Nephron (organoid): ENCODE data around the gene TENT5A.

Experiments used
- H3K27ac Mint-ChIP-seq, 3 experiments: 2 replicates each; pipeline ENCODE4 v1.8.0; 2020; ENCODE audit warnings: mixed read lengths in 3 of 3, mild to moderate bottlenecking in 2 of 3, moderate library complexity in 1 of 3
- H3K27me3 Mint-ChIP-seq: 2 replicates; pipeline ENCODE4 v1.8.0; 2021; ENCODE audit warnings: low read depth, mild to moderate bottlenecking, moderate library complexity, mixed read lengths
- H3K36me3 Mint-ChIP-seq: 2 replicates; pipeline ENCODE4 v1.8.0; 2020; ENCODE audit warnings: low read depth, mixed read lengths
- H3K4me1 Mint-ChIP-seq: 2 replicates; pipeline ENCODE4 v1.8.0; 2020; ENCODE audit warnings: mixed read lengths
- H3K4me3 Mint-ChIP-seq, 3 experiments: 2 replicates each; pipeline ENCODE4 v1.8.0; 2020; ENCODE audit warnings: mild to moderate bottlenecking in 3 of 3, mixed read lengths in 3 of 3, moderate library complexity in 2 of 3
- H3K9me3 Mint-ChIP-seq: 2 replicates; pipeline ENCODE4 v1.8.0; 2020; ENCODE audit warnings: mixed read lengths
- CTCF ChIP-seq, 3 experiments: fragments of 200-600 bp; sonication (generic); IDR thresholded peaks; one replicate each; pipeline ENCODE4 v1.5.0; 2021; ENCODE audit warnings: antibody characterized with exemption in 3 of 3; ENCODE audit not compliant: unreplicated experiment in 3 of 3

The TENT5A gene

GRCh38 chr6:81731814-81732213 lies 20.7 kb downstream of the TENT5A start:
- Mint-ChIP-seq H3K4me3 (no peak overlapping the region), H3K27ac (no peak overlapping the region), H3K36me3 (no peaks in the 10 kb centered on the region), H3K9me3 (no peaks in the 10 kb centered on the region), H3K27me3 (no peaks in the 10 kb centered on the region), H3K4me1 (no peaks in the 10 kb centered on the region)
- TF ChIP-seq CTCF (IDR thresholded peaks at IDR 0.05; ENCODE audit: unreplicated experiment in 3 of 3), result no peak

GRCh38 chr6:81727876-81728517 lies 24.5 kb downstream of the TENT5A start:
- Mint-ChIP-seq H3K27ac (no peak overlapping the region), H3K36me3 (no peaks in the 10 kb centered on the region), H3K27me3 (peaks cover 3% of the 10 kb centered on the region), H3K4me1 (no peaks in the 10 kb centered on the region), H3K4me3 (no peak overlapping the region), H3K9me3 (no peaks in the 10 kb centered on the region)
- TF ChIP-seq CTCF (IDR thresholded peaks at IDR 0.05; ENCODE audit: unreplicated experiment in 3 of 3), result no peak

- no peak overlapping the region for H3K4me3 Mint-ChIP-seq
- TF ChIP-seq CTCF (IDR thresholded peaks at IDR 0.05; ENCODE audit: unreplicated experiment in 3 of 3), result no peak
These were observed 27.4 kb downstream of the TENT5A start for GRCh38 chr6:81725127-81725526.

GRCh38 chr6:81722506-81723223 lies 29.8 kb downstream of the TENT5A start:
- Mint-ChIP-seq H3K9me3 (no peaks in the 10 kb centered on the region), H3K27ac (no peak overlapping the region), H3K4me3 (no peak overlapping the region), H3K27me3 (peaks cover 3% of the 10 kb centered on the region), H3K4me1 (no peaks in the 10 kb centered on the region), H3K36me3 (no peaks in the 10 kb centered on the region)
- TF ChIP-seq CTCF (IDR thresholded peaks at IDR 0.05; ENCODE audit: unreplicated experiment in 3 of 3), result no peak

More at GRCh38 chr6:81725127-81725526, 27.4 kb downstream of the TENT5A start:
- Mint-ChIP-seq H3K36me3 (no peaks in the 10 kb centered on the region), H3K27me3 (peaks cover 3% of the 10 kb centered on the region), H3K27ac (no peak overlapping the region), H3K4me1 (no peaks in the 10 kb centered on the region), H3K9me3 (no peaks in the 10 kb centered on the region)

- Mint-ChIP-seq H3K27ac (no peak overlapping the region), H3K27me3 (peaks cover 3% of the 10 kb centered on the region), H3K9me3 (no peaks in the 10 kb centered on the region), H3K36me3 (no peaks in the 10 kb centered on the region), H3K4me3 (no peak overlapping the region), H3K4me1 (no peaks in the 10 kb centered on the region)
- TF ChIP-seq CTCF (IDR thresholded peaks at IDR 0.05; ENCODE audit: unreplicated experiment in 3 of 3), result no peak
These were observed 32.1 kb downstream of the TENT5A start for GRCh38 chr6:81720427-81720826.

- Mint-ChIP-seq H3K4me1 (no peaks in the 10 kb centered on the region), H3K27ac (no peak overlapping the region), H3K36me3 (no peaks in the 10 kb centered on the region), H3K9me3 (no peaks in the 10 kb centered on the region), H3K4me3 (no peak overlapping the region), H3K27me3 (no peaks in the 10 kb centered on the region)
- TF ChIP-seq CTCF (IDR thresholded peaks at IDR 0.05; ENCODE audit: unreplicated experiment in 3 of 3), result no peak
These were observed 34.4 kb downstream of the TENT5A start for GRCh38 chr6:81718126-81718525.
